Activated T-helper 17 cell treated with anti-CD3 and anti-CD28 coated beads, Interleukin-2, amount 50 U/mL, for 72 hours (primary cell): ENCODE data around the gene C8G. TPM values are rescaled to one million over a fixed set of nuclear protein-coding genes. Genes with fewer than 3 reads are reported as not detected.

ENCODE experiments used
- ATAC-seq: fragments of 150-1000 bp; cut with Tn5 transposase; replicated peaks from 2 replicates; pipeline ENCODE4 v1.10.0; 2021; ENCODE audit warnings: mild to moderate bottlenecking, moderate library complexity
- H3K27ac Mint-ChIP-seq: one replicate; pipeline ENCODE4 v1.8.0; 2022; ENCODE audit warnings: mixed read lengths
- H3K27me3 Mint-ChIP-seq: one replicate; pipeline ENCODE4 v1.8.0; 2022; ENCODE audit warnings: mixed read lengths
- H3K36me3 Mint-ChIP-seq: one replicate; pipeline ENCODE4 v1.8.0; 2022; ENCODE audit warnings: low read depth, mild to moderate bottlenecking, mixed read lengths
- H3K4me1 Mint-ChIP-seq: one replicate; pipeline ENCODE4 v1.8.0; 2022; ENCODE audit warnings: mixed read lengths
- H3K4me3 Mint-ChIP-seq: one replicate; pipeline ENCODE4 v1.8.0; 2022; ENCODE audit warnings: mild to moderate bottlenecking, mixed read lengths
- H3K9me3 Mint-ChIP-seq: one replicate; pipeline ENCODE4 v1.8.0; 2022; ENCODE audit warnings: mixed read lengths
- total RNA-seq, 2 donors: library from RNA; stranded (reverse); gene quantifications; one replicate each; pipeline ENCODE4 v1.2.3, GENCODE V29; 2022

The C8G gene
- total RNA-seq, 2 donors from 2014 or later: 3.1 TPM; not detected in 1

DNA sequence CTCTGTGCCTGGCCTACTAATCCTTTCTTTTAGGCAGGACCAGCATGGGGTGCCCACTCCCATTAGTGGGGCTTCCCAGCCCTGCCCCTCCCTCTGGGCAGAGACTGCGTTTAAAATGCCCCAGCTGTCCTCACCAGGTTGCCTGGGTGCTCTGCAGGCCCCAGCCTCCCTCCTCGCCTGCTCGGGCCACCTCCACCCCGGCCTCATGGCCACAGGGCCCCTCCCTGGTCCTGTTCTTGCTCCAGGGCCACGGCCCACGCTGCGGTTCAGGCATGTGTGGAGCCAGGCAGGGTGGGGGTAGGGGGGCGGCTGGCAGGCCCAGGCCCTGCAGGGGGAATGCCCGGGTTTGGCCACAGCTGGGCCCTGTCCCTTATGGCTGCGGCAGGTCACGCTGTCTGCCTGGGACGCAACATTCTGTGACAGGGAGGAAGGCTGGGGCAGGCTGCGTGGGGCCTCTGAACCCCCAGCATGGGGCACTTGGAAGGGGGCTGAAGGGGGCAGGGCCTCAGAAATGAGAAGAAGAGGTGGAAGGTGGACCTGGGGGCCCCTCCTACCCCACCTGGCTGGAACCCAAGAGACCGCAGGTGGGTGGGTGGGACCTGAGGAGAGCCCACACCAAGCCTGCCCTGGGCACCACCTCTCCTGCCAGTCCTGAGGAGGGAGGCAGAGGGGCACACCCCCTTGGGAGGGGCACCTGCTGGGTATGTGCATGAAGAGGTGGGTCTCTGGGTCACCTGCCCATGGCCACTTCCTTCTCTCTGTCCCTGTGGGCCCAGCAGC is 6.7 kb downstream of the C8G start, which contains the start of gene LCN12:
TSS of gene LCN12 (plus strand) at position 733 of the 780 bp plus-strand sequence. CDS start 55 bp downstream, outside the sequence.
- Mint-ChIP-seq H3K27me3 (no peaks in the 10 kb centered on the region), H3K4me1 (peaks cover 7% of the 10 kb centered on the region), H3K36me3 (no peaks in the 10 kb centered on the region), H3K4me3 (peak within 1 kb of the TSS; percentile 73), H3K27ac (no peak within 1 kb of the TSS), H3K9me3 (peaks cover 6% of the 10 kb centered on the region)
- ATAC-seq: no peak

DNA sequence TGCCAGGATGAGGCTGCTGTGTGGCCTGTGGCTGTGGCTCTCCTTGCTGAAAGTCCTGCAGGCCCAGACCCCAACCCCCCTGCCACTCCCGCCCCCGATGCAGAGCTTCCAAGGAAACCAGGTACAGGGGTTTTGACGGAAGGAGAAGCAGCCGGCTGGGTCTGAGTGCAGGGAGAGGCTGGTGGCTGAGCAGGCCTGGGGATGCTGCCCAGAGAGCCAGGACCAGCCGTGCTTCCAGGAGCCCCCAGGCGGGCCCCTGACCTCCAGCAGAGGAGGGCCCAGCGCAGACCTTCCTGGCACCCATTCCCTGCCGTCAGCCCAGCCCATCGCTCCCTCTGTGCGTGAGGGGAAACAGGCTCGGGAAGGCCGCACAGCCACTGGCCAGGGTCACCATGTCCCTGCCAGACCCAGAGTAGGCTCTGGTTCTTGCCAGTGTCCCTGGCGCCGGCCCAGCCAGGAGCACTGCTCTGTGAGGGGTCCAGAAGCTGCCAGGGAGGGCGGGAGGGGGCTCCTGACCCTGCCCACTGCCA is 7.3 kb downstream of the C8G start:
- Mint-ChIP-seq H3K27me3 (no peaks in the 10 kb centered on the region), H3K9me3 (peaks cover 8% of the 10 kb centered on the region), H3K4me1 (peaks cover 9% of the 10 kb centered on the region), H3K36me3 (no peaks in the 10 kb centered on the region), H3K27ac (no peak overlapping the region), H3K4me3 (no peak overlapping the region)
- no peak for ATAC-seq

DNA sequence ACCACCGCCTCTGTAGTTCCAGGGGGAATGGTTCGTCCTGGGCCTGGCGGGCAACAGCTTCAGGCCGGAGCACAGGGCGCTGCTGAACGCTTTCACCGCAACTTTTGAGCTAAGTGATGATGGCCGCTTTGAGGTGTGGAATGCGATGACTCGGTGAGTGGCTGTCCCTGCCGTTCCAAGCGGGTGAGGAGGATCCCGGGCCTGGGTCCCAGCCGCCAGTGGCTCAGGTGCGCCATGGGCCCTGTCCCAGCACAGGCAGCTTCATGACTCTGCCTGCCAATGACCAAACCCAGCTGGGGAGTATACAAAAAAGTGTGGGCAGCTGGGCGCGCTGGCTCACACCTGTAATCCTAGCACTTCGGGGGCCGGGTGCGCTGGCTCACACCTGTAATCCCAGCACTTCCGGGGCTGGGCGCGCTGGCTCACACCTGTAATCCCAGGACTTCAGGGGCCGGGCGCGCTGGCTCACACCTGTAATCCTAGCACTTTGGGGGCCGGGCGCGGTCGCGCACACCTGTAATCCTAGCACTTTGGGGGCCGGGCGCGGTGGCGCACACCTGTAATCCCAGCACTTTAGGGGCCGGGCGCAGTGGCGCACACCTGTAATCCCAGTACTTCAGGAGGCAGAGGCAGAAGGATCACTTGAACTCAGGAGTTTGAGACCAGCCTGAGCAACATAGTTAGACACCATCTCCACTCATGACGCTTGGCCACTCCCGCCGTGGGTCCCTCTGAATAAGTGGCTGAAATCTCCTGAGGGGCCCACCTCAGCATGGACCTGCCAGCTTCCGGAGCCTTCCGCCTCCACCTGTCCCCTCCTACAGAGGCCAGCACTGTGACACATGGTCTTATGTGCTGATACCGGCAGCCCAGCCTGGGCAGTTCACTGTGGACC is 8.1 kb downstream of the C8G start:
- H3K27ac Mint-ChIP-seq: no peak overlapping the region
- no peak overlapping the region for H3K4me3 Mint-ChIP-seq
- H3K9me3 Mint-ChIP-seq: peaks cover 8% of the 10 kb centered on the region
- no peaks in the 10 kb centered on the region for H3K27me3 Mint-ChIP-seq
- H3K36me3 Mint-ChIP-seq: no peaks in the 10 kb centered on the region
- no peak for ATAC-seq
- H3K4me1 Mint-ChIP-seq: peaks cover 9% of the 10 kb centered on the region

DNA sequence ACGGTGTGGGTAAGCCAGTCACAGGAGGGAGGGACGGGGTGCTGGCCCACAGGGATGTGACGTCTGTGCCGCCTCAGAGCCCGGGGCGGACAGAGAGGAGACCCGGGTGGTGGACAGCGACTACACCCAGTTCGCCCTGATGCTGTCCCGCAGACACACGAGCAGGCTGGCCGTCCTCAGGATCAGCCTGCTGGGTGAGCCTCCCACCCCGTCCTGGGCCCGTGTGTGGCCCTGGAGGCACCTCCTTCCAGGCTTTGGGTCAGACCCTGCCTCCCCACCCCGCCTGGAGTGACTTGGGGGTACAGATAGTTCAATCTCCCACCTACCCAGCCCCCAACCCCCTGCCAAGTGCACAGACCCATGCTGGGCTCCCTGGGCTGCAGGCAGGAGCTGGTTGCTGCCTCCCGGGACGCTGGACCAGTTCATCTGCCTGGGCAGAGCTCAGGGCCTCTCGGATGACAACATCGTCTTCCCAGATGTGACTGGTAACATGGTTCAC is 8.8 kb downstream of the C8G start:
- ATAC-seq: no peak
- Mint-ChIP-seq H3K27me3 (no peaks in the 10 kb centered on the region), H3K36me3 (no peaks in the 10 kb centered on the region), H3K9me3 (peaks cover 8% of the 10 kb centered on the region), H3K4me1 (peaks cover 9% of the 10 kb centered on the region), H3K27ac (no peak overlapping the region), H3K4me3 (no peak overlapping the region)

DNA sequence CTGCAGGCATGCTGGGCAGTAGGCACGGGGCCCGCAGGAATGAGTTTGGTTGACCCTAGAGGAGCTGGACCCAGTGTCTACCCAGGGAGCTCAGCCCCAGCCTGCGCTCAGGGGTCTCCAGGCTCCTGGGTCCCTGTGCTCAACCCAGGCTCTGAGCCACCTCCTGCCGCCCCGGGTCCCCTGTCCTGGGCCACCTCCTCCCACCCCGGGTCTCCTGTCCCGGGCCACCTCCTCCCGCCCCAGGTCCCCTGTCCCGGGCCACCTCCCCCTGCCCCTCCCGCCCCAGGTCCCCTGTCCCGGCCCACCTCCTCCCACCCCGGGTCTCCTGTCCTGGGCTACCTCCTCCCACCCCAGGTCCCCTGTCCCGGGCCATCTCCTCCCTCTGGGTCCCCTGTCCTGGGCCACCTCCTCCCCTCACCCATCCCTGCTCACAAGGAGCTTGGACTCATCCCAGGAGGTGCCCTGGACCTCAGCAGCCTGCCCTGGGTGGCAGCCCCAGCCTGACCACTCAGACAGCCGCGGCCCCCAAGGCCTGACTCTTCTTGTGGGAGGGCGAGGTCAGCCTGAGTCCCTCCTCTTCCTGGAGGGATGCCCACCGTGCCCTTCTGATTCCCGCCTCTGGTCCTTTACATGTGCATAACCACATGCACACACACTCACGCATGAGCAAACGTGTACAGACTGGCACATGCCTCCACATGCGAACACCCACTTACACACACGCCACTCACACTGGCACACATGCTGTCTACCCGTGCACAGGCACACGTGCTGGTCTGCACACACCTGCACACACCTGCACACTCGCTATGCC is 9.4 kb downstream of the C8G start:
- Mint-ChIP-seq H3K27me3 (no peaks in the 10 kb centered on the region), H3K36me3 (no peaks in the 10 kb centered on the region), H3K9me3 (peaks cover 8% of the 10 kb centered on the region), H3K27ac (no peak overlapping the region), H3K4me3 (no peak overlapping the region), H3K4me1 (peaks cover 9% of the 10 kb centered on the region)
- no peak for ATAC-seq

- Mint-ChIP-seq H3K27ac (no peak overlapping the region), H3K36me3 (no peaks in the 10 kb centered on the region)
- no peak for ATAC-seq
Measured at GRCh38 chr9:136955202-136955942, 10.3 kb downstream of the C8G start.

GRCh38 chr9:136955943-136956335 is 10.9 kb downstream of the C8G start:
- Mint-ChIP-seq H3K36me3 (no peaks in the 10 kb centered on the region), H3K4me1 (peaks cover 9% of the 10 kb centered on the region), H3K27me3 (no peaks in the 10 kb centered on the region), H3K27ac (no peak overlapping the region), H3K9me3 (peaks cover 8% of the 10 kb centered on the region), H3K4me3 (no peak overlapping the region)
- ATAC-seq: no peak

More at GRCh38 chr9:136955202-136955942, 10.3 kb downstream of the C8G start:
- Mint-ChIP-seq H3K27me3 (no peaks in the 10 kb centered on the region), H3K9me3 (peaks cover 8% of the 10 kb centered on the region), H3K4me3 (no peak overlapping the region), H3K4me1 (peaks cover 9% of the 10 kb centered on the region)

DNA sequence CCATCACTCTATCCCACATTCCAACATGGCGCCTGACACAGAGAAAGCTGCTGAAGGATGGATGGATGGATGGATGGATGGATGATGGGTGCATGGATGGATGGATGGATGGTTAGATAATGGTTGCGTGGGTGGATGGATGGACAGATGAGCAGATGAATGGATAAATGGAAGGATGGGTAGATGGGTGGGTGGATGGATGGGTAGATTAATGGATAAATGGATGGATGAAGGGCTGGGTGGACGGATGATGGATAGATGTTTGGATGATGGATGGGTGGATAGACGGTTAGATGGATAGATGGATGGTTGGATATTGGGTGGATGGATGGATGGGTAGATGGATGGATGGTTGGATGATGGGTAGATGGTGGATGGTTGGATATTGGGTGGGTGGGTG is 11.6 kb downstream of the C8G start:
- no peak for ATAC-seq

DNA sequence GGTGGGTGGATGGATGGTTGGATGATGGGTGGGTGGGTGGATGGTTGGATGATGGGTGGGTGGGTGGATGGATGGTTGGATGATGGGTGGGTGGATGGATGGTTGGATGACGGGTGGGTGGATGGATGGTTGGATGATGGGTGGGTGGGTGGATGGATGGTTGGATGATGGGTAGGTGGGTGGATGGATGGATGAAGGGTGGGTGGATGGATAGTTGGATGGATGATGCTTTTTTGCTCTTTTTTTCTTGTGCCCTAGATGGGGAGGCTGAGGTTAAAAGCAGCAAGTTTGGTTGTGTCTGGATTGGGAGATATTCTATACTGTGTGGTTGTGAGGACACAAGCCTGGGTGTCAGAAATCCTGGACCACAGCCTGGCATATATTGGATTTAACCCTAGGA is 12.4 kb downstream of the C8G start:
- Mint-ChIP-seq H3K4me3 (no peak overlapping the region), H3K27ac (no peak overlapping the region), H3K9me3 (peaks cover 8% of the 10 kb centered on the region), H3K4me1 (peaks cover 9% of the 10 kb centered on the region), H3K36me3 (no peaks in the 10 kb centered on the region), H3K27me3 (no peaks in the 10 kb centered on the region)
- ATAC-seq: no peak

More for the DNA sequence above, 11.6 kb downstream of the C8G start:
- Mint-ChIP-seq H3K4me3 (no peak overlapping the region), H3K27me3 (no peaks in the 10 kb centered on the region), H3K36me3 (no peaks in the 10 kb centered on the region), H3K27ac (peak overlapping the region; percentile 36), H3K9me3 (peaks cover 8% of the 10 kb centered on the region), H3K4me1 (peaks cover 9% of the 10 kb centered on the region)

DNA sequence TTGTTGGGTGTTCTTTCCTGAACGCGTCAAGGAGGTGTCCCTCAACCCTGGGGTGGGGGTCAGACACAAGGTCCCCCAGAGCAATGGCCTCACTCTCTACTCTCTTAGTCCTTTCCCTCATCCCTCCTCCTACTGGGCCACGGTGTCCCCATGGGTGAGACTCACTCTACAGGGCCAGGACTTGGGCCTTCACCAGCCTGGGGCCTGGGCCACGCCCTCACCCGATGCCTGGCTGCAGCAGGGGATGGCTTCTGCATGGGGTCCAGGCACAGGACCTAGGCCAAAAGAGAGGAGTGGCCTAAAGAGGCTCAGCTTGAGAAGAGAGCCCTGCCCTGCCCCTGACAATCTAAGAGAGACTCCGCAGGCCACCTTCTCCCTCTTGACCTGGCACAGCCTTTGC is 12.9 kb downstream of the C8G start:
- H3K4me1 Mint-ChIP-seq: peaks cover 9% of the 10 kb centered on the region
- no peak for ATAC-seq
- no peak overlapping the region for H3K4me3 Mint-ChIP-seq
- no peaks in the 10 kb centered on the region for H3K36me3 Mint-ChIP-seq
- no peak overlapping the region for H3K27ac Mint-ChIP-seq
- H3K9me3 Mint-ChIP-seq: peaks cover 8% of the 10 kb centered on the region
- H3K27me3 Mint-ChIP-seq: no peaks in the 10 kb centered on the region

DNA sequence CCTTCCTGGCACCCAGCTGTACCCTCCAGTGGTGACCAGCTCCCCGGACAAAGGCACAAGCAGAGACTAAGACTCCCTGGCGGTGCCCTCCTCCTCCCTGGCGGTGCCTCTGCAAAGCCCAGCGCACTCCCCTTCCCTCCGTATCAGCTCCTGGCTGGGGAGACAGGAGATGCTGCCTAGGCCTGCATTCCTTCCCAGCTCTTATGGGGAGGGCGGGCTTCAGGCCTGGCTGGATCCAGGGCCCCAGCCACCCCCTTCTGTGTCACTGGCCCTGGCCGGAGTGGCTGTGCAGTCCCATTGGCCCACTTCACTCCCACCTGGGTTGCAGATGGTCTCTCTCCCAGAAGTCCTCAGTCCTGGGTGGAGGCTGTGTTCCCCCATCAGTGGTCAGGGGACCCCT is 13.4 kb downstream of the C8G start:
- Mint-ChIP-seq H3K9me3 (peaks cover 8% of the 10 kb centered on the region), H3K4me1 (peaks cover 9% of the 10 kb centered on the region), H3K27ac (no peak overlapping the region), H3K27me3 (no peaks in the 10 kb centered on the region), H3K36me3 (no peaks in the 10 kb centered on the region), H3K4me3 (no peak overlapping the region)
- no peak for ATAC-seq

- no peaks in the 10 kb centered on the region for H3K36me3 Mint-ChIP-seq
- ATAC-seq: no peak
- no peaks in the 10 kb centered on the region for H3K27me3 Mint-ChIP-seq
- H3K4me1 Mint-ChIP-seq: peaks cover 9% of the 10 kb centered on the region
- H3K4me3 Mint-ChIP-seq: no peak overlapping the region
- peaks cover 8% of the 10 kb centered on the region for H3K9me3 Mint-ChIP-seq
- no peak overlapping the region for H3K27ac Mint-ChIP-seq
Measured at GRCh38 chr9:136958898-136959850, 14.1 kb downstream of the C8G start.
